LNCAP (cell line): ENCODE measurements around the gene HBS1L.

Experiments used
- CTCF ChIP-seq: fragments of 450-650 bp; IDR thresholded peaks from 2 replicates; pipeline ENCODE4 v1.5.1; 2017; ENCODE audit warnings: mild to moderate bottlenecking

HBS1L gene

DNA sequence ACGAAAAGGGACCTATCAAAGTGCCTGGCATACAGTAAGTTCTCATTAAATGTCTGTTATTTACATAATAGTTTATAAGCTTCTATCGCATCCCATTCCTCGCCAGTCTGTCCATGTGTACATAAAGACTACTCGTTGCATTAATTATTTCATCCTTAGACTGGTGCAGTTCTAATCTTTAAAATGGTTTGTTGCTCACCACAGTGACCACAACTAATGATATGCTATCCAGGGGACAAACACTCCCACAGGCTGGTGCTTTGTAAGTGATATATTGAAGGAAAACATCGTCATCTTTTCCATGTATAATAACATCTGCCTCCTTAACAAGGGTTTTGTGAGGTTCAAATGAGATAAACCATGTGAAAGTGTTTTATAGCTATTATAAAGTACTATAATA is 39.0 kb upstream of the HBS1L start:
- no peak for TF ChIP-seq CTCF

DNA sequence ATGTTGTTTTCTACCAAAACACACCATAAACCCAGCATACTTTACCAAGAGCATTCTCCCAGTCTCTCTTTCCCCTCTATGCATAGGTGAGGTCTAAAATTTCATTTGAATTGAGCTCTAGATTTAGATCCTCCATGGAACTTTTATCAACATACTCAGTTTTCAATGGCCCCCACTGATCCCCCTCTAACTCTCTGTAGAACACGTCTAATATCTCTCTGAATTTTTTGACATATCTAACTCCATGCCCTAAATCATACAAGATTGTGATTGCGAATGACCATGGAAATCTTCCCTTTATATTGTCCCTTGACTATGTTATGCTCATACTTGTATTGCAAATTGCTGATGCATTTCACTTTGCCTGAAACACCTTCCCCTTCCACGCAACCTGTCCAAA is 38.1 kb upstream of the HBS1L start:
- no peak for TF ChIP-seq CTCF

- no peak for TF ChIP-seq CTCF
These were observed 36.2 kb upstream of the HBS1L start for GRCh38 chr6:135090819-135091218.

DNA sequence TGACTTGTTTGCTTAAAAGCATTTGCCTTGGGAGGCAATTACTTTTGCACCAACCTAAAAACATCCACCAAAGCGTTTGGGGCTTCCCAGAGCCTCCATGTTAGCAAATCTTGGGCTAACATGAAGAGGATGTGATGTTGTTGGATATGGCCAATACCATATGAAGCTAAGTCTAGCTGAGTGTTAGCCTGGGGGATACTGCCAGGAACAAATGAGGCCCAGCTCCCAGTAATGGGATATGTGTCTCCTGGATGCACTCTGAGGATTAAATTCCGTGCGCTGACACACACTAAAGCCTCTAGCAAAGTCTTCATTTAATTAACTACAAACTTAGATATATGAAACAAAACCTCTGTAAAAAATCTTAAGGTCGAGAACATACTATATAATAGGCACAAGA is 35.3 kb upstream of the HBS1L start:
- no peak for TF ChIP-seq CTCF

- peak; percentile 56 for TF ChIP-seq CTCF
These were observed 34.5 kb upstream of the HBS1L start for GRCh38 chr6:135088818-135089809.

DNA sequence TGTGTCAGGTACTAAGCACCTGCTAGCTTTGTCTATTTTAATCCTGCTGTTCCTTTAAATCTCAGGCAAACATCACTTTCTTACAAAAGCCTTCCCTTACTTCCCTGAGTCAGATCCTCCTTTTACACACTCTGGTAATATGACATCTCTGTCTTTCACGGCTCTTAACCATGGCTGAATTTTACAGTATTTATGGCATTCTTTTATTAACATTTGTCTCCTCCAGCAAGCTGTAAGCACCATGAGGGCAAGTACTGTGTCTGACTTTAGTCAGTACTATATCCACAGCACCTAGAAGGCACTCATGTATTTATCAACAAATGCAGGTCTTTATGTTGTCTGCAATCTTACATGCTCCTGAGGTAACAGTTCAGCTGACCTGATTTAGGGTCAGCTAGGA is 33.7 kb upstream of the HBS1L start:
- no peak for TF ChIP-seq CTCF

- no peak for TF ChIP-seq CTCF
These were observed 33.2 kb upstream of the HBS1L start for GRCh38 chr6:135087803-135088202.
